GM23338 (cell line): Measurements from ENCODE around the gene ZNF445.

Experiments used
- EZH2 ChIP-seq: fragments of 200-600 bp; sonication (generic); IDR thresholded peaks from one replicate; pipeline ENCODE4 v1.8.0; 2017; ENCODE audit warnings: antibody characterized with exemption, mild to moderate bottlenecking, low read depth; ENCODE audit not compliant: unreplicated experiment
- EZH2phosphoT487 ChIP-seq: fragments of 200-600 bp; sonication (generic); IDR thresholded peaks from one replicate; pipeline ENCODE4 v1.8.1; 2018; ENCODE audit warnings: antibody characterized with exemption; ENCODE audit not compliant: unreplicated experiment
- TF ChIP-seq, protein P1 (sequence below), 2 experiments: fragments of 200-600 bp in 1 of 2; sonication (generic) in 1 of 2; conservative IDR thresholded peaks; 2 replicates each; pipeline versions ENCODE4 v1.5.1 to v1.6.1; 2016 to 2017; ENCODE audit warnings: antibody characterized with exemption in 2 of 2, low read depth in 2 of 2, mild to moderate bottlenecking in 2 of 2, moderate library complexity in 1 of 2
- TF ChIP-seq, protein P2 (sequence below): IDR thresholded peaks from 2 replicates; pipeline ENCODE4 v1.6.1; 2016; ENCODE audit warnings: antibody characterized with exemption
- TF ChIP-seq, protein P3 (sequence below): IDR thresholded peaks from one replicate; pipeline ENCODE4 v1.6.1; 2018; ENCODE audit warnings: antibody characterized with exemption; ENCODE audit not compliant: unreplicated experiment

DNA sequence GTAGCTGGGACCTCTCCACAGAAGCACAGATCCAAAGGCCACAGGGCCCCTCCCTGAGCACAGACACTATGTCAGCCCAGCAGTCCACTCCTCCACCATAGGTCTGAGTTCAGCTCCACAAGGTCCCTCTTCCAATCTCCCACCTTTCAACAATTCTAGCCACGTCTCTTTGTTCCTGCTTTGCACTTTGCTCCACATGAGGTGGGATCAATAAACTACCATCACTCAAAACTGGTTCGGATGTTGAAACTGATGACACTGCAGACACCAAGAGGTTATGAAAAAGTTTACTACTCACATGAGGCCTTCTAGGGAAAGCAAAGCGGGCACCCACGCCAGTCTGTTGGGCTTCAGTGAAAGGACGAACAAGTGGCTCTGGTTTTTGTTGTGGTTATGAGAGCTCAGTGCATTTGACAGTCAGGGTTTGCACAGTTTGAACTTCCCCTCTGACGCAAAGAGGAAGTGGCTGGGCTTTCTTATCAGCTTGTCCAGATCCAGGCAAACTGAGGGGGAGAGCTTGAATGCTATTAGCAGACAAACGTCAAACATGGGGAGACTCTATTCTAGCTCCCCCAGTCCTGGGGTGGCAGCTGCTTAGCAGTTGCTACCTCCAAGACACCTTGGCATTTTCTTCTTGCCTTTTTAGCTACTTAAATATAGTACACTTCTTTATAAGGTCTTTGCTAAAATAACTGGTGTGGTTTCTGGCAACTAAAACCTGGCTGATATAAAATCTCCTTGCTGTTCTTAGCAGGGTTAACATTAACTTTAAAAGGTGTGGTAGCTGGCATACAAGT lies 37.8 kb downstream of the ZNF445 start:
- TF ChIP-seq, protein P1, sequence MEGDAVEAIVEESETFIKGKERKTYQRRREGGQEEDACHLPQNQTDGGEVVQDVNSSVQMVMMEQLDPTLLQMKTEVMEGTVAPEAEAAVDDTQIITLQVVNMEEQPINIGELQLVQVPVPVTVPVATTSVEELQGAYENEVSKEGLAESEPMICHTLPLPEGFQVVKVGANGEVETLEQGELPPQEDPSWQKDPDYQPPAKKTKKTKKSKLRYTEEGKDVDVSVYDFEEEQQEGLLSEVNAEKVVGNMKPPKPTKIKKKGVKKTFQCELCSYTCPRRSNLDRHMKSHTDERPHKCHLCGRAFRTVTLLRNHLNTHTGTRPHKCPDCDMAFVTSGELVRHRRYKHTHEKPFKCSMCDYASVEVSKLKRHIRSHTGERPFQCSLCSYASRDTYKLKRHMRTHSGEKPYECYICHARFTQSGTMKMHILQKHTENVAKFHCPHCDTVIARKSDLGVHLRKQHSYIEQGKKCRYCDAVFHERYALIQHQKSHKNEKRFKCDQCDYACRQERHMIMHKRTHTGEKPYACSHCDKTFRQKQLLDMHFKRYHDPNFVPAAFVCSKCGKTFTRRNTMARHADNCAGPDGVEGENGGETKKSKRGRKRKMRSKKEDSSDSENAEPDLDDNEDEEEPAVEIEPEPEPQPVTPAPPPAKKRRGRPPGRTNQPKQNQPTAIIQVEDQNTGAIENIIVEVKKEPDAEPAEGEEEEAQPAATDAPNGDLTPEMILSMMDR (conservative IDR thresholded peaks at IDR 0.05; ENCODE audit: low read depth in 2 of 2): no peak
- TF ChIP-seq EZH2 (no peak), EZH2phosphoT487 (no peak)
- TF ChIP-seq, protein P2, sequence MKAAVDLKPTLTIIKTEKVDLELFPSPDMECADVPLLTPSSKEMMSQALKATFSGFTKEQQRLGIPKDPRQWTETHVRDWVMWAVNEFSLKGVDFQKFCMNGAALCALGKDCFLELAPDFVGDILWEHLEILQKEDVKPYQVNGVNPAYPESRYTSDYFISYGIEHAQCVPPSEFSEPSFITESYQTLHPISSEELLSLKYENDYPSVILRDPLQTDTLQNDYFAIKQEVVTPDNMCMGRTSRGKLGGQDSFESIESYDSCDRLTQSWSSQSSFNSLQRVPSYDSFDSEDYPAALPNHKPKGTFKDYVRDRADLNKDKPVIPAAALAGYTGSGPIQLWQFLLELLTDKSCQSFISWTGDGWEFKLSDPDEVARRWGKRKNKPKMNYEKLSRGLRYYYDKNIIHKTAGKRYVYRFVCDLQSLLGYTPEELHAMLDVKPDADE: no peak
- TF ChIP-seq, protein P3, sequence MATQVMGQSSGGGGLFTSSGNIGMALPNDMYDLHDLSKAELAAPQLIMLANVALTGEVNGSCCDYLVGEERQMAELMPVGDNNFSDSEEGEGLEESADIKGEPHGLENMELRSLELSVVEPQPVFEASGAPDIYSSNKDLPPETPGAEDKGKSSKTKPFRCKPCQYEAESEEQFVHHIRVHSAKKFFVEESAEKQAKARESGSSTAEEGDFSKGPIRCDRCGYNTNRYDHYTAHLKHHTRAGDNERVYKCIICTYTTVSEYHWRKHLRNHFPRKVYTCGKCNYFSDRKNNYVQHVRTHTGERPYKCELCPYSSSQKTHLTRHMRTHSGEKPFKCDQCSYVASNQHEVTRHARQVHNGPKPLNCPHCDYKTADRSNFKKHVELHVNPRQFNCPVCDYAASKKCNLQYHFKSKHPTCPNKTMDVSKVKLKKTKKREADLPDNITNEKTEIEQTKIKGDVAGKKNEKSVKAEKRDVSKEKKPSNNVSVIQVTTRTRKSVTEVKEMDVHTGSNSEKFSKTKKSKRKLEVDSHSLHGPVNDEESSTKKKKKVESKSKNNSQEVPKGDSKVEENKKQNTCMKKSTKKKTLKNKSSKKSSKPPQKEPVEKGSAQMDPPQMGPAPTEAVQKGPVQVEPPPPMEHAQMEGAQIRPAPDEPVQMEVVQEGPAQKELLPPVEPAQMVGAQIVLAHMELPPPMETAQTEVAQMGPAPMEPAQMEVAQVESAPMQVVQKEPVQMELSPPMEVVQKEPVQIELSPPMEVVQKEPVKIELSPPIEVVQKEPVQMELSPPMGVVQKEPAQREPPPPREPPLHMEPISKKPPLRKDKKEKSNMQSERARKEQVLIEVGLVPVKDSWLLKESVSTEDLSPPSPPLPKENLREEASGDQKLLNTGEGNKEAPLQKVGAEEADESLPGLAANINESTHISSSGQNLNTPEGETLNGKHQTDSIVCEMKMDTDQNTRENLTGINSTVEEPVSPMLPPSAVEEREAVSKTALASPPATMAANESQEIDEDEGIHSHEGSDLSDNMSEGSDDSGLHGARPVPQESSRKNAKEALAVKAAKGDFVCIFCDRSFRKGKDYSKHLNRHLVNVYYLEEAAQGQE: no peak
